Measurements from ENCODE around the gene POC1B. TPM values are rescaled to one million over a fixed set of nuclear protein-coding genes. Genes with fewer than 3 reads are reported as not detected.

The POC1B gene
- total RNA-seq, 1 donor from 2014 or later: 6.7 TPM

- DNase-seq (ENCODE audit: missing footprints) (no peak), ATAC-seq (peak; percentile 75)
- intact Hi-C loops (cut with DNase I): loop anchor here (5.0 to 10.0 kb wide), 3 partner anchors 162 to 1309 kb away; partner anchors contain the start of gene ATP2B1
Measured at GRCh38 chr12:89542912-89543592, 17.2 kb upstream of the POC1B start.

DNA sequence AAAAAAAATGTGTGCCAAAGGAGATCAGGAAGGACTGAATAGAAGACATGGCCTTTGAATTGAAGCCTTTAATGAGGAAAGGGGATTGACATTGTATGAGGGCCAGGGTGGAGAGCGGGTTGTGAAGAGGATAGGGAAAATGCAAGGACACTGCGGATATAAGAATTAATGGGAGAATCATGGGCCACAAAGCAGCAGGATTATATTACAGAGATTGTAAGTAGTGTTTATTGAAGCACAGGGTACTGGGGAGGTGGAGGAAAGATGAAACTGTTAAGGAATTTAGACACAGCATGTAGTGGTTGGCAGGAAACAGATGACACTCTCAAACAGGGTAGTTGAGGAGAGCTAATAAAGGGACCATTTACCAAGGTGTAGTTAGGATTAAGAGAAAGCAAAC is 16.4 kb upstream of the POC1B start:
- intact Hi-C loops (cut with DNase I): loop anchor here (5.0 to 10.0 kb wide), 3 partner anchors 163 to 1310 kb away; partner anchors contain the start of gene ATP2B1
- ATAC-seq (no peak), DNase-seq (ENCODE audit: missing footprints) (no peak)

DNA sequence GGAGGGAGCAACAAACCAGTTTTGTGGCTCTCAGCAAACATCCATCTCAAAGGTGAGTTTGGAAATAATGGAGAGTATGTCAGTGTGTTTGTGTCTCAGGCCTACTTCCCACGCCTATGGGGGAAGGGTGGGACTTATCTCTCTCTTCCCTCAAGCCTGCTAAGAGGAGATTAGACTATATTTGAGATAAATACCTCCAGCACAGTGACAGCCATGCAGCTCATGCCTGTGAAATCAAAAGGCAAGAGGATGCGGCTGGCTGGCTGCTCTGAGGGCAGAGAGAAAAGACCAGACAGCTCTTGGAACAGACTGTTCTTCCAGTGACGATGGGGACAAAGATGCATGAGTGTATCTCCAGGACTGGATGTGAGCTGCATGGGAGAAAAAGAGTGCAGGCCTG is 14.7 kb upstream of the POC1B start:
- no peak for ATAC-seq
- intact Hi-C loops (cut with DNase I): loop anchor here (5.0 to 10.0 kb wide), 3 partner anchors 164 to 1312 kb away; partner anchors contain the start of gene ATP2B1
- DNase-seq (ENCODE audit: missing footprints): no peak

DNA sequence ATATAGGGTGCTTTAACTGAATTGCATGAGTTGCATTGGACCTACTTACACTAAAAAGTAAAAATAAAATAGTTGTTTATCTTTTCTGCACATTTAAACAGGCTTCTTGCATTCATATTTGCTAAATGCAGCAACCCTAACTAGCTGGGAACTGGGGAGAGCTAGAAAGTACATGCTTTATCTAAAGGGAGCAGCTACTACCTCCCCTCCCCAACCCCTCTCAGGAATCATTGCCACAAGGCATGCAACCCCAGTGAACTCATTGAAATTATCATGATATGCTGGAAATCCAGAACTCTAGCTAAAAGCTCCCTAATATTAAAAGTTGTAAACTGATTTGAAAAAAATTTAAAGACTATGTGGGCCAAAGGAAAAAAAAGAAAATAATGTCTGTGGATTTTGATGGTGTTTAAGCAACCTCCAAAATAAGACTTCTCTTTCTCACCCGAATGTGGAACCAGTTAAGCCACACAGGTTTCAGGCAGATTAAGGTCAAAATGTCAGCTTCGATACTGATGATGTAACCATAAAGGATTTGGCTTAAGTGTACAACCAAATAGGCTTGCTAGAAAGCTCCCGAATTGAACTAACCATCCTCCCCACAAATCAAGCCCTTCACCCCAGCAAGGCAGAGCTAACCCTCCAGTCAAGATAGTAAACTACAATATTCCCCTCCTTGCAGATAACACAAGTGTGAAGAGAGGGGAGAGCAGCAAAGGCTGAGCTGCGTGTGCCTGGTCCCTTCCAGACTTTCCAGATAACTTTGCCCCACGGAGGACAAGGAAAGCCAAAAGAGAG is 13.8 kb upstream of the POC1B start:
- ATAC-seq (no peak), DNase-seq (ENCODE audit: missing footprints) (no peak)
- intact Hi-C loops (cut with DNase I): loop anchor here (5.0 to 10.0 kb wide), 3 partner anchors 165 to 1313 kb away; partner anchors contain the start of gene ATP2B1

- no peak for ATAC-seq
- intact Hi-C loops (cut with DNase I): no loop called here
- DNase-seq (ENCODE audit: missing footprints): no peak
Measured at GRCh38 chr12:89538897-89539296, 13.1 kb upstream of the POC1B start.

DNA sequence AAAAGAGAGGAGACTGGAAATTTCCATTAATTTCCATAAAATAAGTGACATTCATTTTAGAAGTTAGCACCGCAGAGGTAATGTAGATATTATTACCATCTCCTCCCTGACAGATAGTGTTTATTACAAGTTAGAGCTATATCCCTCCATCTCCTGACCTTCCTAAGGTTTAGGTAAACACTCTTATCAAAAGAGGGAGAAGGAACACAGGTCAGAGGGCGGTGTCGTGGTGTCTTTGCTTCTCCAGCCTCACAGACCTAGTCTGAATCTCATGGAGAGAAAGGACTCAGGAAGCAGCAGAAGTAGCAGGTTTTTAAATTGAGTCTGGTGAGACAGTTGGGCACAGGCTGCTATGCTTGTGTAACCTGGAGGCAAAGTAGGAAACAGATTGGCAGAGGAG is 11.5 kb upstream of the POC1B start:
- ATAC-seq: no peak
- no peak for DNase-seq (ENCODE audit: missing footprints)
- intact Hi-C loops (cut with DNase I): no loop called here

DNA sequence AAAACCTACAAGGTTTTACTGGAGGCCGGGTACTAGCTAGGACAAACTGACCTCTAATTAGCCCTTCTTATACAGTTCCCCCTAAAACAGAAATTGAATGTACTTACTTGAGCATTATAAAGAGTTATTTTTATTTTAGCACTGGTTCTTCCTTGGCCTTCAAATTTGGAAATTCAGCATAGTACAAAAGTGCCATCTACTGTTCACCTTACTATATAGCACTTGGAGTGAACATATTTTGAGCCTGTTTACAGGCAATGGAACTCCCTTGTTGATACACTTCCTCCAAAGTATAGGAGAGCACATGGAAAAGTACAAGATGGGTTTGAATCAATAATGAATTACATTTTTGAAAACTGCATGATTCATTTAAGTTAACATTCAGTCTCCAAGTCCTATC is 3.9 kb upstream of the POC1B start:
- no peak for ATAC-seq
- DNase-seq (ENCODE audit: missing footprints): no peak
- intact Hi-C loops (cut with DNase I): loop anchor here (1.0 to 10.0 kb wide), 2 partner anchors 175 to 510 kb away; partner anchors contain the start of gene DUSP6

DNA sequence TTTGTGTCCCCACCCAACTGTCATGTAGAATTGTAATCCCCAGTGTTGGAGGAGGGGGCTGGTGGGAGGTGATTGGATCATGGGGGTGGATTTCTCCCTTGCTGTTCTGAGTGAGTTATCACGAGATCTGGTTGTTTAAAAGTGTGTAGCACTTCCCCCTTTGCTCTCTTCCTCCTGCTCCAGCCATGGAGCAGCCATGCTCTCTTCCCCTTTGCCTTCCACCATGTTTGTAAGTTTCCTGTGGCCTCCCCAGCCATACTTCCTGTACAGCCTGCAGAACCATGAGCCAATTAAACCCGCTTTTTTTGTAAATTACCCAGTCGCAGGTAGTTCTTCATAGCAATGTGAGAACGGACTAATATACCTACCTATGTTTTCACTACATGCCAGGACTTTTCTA is 2.6 kb upstream of the POC1B start:
- ATAC-seq (no peak), DNase-seq (ENCODE audit: missing footprints) (no peak)
- intact Hi-C loops (cut with DNase I): loop anchor here (10.0 kb wide), 1 partner anchor 174 kb away; the partner anchor contains the start of gene DUSP6

DNA sequence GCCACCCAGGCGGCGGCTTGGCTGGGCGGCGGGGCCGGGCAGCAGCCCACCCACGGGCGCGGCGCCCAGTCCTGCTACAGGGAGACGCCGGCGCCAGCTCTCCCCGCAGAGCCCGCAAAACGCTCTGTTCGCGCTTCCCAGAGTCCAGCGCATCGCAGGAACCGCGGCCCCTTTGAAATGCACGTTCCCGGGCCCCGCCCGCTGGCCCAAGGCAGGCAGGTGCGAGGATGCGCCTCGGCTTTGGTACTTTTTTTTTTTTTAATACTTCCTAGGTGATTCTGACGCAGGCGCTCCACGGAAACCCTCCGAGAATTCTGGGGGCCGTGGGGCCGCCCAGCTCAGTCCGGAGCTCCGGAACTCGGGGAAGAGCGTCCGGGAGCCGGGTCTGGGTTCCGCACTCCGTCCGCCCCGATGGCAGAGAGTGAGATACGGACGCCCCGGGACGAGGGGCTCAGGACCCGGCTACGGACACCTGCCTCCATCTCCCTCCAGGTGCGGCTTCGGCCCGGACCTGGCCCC is 483 bp downstream of the POC1B start:
- intact Hi-C loops (cut with DNase I): loop anchor here (2.0 to 10.0 kb wide), 2 partner anchors 55 to 171 kb away; partner anchors contain the start of gene DUSP6
- peak; percentile 33 for ATAC-seq

GRCh38 chr12:89524541-89525304 is 1.1 kb downstream of the POC1B start, which contains the start of gene GALNT4:
Gene GALNT4, minus strand, starts transcription at chr12:89524796. Its CDS starts 247 bp downstream, at chr12:89524549.
- intact Hi-C loops (cut with DNase I): loop anchor here (2.0 to 10.0 kb wide), 2 partner anchors 54 to 170 kb away; partner anchors contain the start of gene DUSP6
- ATAC-seq (peak; percentile 96), DNase-seq (ENCODE audit: missing footprints) (peak; percentile 94)

More for the DNA sequence above, 483 bp downstream of the POC1B start:
- peak; percentile 77 for DNase-seq (ENCODE audit: missing footprints)

DNA sequence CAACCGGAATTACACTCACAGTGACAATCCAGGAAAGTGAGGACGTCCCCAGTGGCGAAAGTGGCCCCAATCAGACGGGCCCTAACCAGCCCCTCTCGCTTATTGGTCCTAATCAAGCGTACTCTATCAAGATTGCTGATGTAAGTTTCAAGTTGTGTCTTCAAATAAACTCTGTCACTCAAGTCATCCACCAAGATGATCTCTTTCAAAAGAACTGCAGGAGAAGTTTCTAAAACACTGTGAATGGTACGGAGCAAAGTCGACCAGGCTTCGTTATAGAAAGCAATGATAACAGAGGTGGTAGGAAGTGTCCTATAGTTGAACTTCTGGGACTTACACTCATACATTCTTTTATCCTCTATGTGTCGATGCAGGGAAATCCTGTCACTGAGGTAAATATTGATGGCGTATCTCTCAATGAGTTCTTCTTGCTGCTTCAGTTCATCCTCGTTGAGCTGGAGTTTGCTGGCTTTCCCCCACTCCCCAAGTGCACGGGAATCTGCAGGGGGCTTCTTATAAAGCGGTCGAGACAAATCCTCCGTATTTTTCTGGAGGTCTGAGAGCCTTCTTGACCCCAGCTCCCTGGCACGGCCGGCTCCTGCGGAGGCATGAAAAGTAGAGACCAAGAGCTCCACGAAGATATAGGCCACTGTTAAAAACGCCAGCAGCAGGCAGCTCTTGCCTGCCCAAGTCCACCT is 1.9 kb downstream of the POC1B start:
- intact Hi-C loops (cut with DNase I): loop anchor here (2.0 to 10.0 kb wide), 2 partner anchors 53 to 169 kb away; partner anchors contain the start of gene DUSP6

DNA sequence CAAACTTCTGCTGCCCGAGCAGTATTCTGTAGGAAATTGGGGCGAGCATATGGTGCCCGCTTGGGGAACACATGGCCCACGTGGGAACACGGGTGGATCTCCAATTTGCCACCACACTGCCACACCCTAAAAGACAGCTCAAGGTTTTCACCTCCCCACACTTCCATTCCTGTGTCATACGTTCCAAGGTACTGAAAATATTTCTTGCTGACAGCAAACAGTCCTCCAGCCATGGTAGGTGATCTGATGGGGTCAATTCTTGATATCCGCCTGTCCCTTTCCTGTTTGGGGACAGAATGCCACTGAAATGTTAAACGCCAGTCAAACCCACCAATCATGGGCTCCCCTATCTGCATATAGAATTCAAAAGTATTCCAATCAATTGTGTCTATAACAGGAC is 2.5 kb downstream of the POC1B start:
- DNase-seq (ENCODE audit: missing footprints) (no peak), ATAC-seq (no peak)
- intact Hi-C loops (cut with DNase I): loop anchor here (10.0 kb wide), 1 partner anchor 169 kb away; the partner anchor contains the start of gene DUSP6

More for the DNA sequence above, 1.9 kb downstream of the POC1B start:
- no peak for DNase-seq (ENCODE audit: missing footprints)
- ATAC-seq: no peak

DNA sequence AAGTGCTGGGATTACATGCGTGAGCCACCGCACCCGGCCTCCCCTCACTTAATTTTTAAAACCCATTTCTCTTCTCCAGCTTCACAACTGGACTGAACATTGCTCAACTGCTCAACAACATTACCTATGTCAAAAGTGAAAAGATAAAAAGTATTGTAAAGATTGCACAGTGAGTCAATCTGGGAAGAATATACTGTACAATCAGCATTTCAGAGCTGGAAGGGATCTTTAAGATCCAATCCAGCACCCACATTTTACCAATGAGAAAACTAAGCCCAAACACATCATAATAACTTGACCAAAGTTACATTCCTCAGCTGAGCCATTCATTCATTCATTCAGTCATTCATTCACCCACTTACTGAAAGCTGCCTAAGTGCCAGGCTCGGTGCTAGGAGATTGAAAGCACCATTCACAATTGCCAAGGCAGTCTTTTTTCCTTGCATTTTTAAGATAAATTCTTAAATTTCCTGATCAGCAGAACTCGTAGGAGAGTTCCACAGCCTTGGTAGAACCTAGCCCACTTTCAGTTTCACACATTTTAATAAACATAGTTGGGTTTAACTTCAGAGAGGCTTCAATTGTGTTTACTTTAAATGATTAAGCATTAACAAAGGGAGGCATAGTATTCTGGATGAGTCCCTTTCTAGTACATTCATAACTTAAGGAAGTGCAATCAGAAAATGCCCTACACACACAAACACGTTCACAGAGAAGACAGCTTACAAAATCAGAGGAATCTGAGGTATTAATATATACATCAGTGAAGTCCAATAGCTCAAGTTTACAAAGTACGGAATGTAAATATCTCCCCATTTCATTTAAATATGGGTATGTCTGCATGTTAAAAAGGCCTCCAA is 4.3 kb downstream of the POC1B start:
- DNase-seq (ENCODE audit: missing footprints) (no peak), ATAC-seq (no peak)
- intact Hi-C loops (cut with DNase I): loop anchor here (10.0 kb wide), 1 partner anchor 167 kb away; the partner anchor contains the start of gene DUSP6

- DNase-seq (ENCODE audit: missing footprints): no peak
- ATAC-seq: no peak
Measured at GRCh38 chr12:89517720-89518119, 8.1 kb downstream of the POC1B start.

DNA sequence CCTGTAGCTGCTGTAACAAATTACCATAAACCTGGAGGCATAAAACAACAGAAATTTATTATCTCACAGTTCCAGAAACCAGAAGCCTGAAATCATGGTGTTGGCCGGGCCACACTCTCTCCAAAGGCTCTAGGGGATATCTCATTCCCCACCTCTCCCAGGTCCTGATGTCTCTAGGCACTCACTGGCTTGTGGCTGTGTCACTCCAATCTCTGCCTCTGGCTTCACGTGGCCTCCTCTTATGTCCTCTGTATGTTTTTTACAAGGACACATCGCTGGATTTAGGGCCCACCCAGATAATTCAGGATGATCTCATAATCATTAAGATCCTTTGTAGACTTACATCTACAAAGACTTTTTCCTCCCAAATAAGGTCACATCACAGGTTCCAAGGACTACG is 9.2 kb downstream of the POC1B start:
- intact Hi-C loops (cut with DNase I): no loop called here
- ATAC-seq (no peak), DNase-seq (ENCODE audit: missing footprints) (no peak)

More at GRCh38 chr12:89517720-89518119, 8.1 kb downstream of the POC1B start:
- intact Hi-C loops (cut with DNase I): no loop called here

DNA sequence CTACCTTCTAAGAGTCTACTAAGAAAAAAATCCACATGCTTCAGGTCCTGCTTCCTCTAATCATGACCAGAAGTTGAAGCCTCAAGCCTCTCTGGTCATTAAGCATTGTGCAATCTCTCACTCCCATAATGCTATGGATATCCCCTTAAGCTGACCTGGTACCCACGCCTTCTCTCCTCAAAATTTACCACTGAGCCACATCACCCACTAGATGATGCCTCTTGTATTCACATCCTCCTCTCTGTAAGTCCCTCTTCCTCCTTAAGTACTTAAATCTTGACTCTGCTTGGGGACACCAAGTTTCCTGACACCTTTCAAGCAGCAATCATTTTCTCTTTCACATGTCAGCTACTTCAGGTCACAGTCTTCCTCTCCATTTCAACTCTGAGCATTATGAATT is 11.1 kb downstream of the POC1B start:
- ATAC-seq (no peak), DNase-seq (ENCODE audit: missing footprints) (no peak)
- intact Hi-C loops (cut with DNase I): no loop called here

- intact Hi-C loops (cut with DNase I): no loop called here
- ATAC-seq (no peak), DNase-seq (ENCODE audit: missing footprints) (no peak)
Measured at GRCh38 chr12:89513544-89513943, 12.3 kb downstream of the POC1B start.
